ENCODE results near the gene OR5J2.
"Not testable (repeated sequence)": the region's sequence is repeated elsewhere in the genome, so short reads cannot be mapped to it uniquely, and the experiment has no call there.

OR5J2 gene

DNA sequence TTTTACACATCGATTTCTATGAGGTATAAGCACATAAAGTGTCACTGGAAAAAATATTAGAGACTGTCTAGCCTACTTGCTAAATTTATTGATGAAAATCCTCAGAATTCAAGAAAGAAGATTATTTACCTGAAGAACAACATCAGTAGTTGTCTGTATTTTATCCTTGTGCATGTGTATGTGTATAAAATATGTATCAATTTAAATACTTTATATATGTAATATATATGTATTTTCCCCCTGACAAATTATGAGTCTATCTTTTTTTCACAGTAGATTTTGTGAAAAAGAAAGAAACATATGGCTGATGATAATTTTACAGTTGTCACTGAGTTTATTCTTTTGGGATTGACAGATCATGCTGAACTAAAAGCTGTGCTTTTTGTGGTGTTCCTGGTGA is at the start of gene OR5J2:
Gene OR5J2 (plus strand): TSS at position 301 of the 400 bp plus-strand sequence. CDS start 0 bp downstream, at position 301.
- Histone ChIP-seq H3K9me3 (no peaks in the 10 kb centered on the region), H3K27ac (no peak within 1 kb of the TSS), H3K4me1 (ENCODE audit: control insufficient read depth in 1 of 2, insufficient read depth in 1 of 2, low read depth in 1 of 2, low read length in 1 of 2) (no peaks in the 10 kb centered on the region), H3K36me3 (no peaks in the 10 kb centered on the region), H3K27me3 (no peaks in the 10 kb centered on the region), H3K4me3 (ENCODE audit: low read depth in 1 of 2, low read length in 1 of 2) (no peak within 1 kb of the TSS)
- TF ChIP-seq, protein P1, sequence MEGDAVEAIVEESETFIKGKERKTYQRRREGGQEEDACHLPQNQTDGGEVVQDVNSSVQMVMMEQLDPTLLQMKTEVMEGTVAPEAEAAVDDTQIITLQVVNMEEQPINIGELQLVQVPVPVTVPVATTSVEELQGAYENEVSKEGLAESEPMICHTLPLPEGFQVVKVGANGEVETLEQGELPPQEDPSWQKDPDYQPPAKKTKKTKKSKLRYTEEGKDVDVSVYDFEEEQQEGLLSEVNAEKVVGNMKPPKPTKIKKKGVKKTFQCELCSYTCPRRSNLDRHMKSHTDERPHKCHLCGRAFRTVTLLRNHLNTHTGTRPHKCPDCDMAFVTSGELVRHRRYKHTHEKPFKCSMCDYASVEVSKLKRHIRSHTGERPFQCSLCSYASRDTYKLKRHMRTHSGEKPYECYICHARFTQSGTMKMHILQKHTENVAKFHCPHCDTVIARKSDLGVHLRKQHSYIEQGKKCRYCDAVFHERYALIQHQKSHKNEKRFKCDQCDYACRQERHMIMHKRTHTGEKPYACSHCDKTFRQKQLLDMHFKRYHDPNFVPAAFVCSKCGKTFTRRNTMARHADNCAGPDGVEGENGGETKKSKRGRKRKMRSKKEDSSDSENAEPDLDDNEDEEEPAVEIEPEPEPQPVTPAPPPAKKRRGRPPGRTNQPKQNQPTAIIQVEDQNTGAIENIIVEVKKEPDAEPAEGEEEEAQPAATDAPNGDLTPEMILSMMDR (IDR thresholded peaks at IDR 0.05) = no peak

DNA sequence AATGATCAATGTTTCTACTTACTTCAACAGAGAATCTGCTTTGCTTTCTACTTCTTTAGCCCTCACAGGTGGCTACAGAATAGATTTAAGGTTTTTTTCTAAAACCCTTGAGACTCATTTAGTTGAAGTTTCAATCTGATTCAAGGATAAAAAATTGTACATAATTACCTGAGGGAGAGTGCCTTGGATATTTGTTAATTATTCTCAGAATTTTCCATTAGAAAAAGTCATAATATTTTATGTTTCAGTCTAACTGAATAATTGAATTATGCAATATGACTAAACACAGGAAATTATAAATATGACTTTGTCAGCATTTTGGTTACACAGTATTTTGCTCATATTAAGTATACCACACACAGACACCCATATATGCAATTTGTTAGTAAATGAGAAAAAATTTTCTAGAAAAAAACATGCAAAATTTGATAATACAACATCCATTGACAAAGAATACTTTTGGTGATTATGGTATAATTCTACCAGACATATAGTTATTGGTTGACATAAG is 36.2 kb upstream of the OR5J2 start, which contains the start of gene OR8J3:
Gene OR8J3 (minus strand): TSS at position 51 of the 511 bp plus-strand sequence. CDS start 2,483 bp downstream, outside the sequence.
- no peak within 1 kb of the TSS for H3K27ac ChIP-seq
- H3K4me3 ChIP-seq (ENCODE audit: low read depth in 1 of 2, low read length in 1 of 2) = no peak within 1 kb of the TSS
- TF ChIP-seq, protein P1 (IDR thresholded peaks at IDR 0.05) = no peak

DNA sequence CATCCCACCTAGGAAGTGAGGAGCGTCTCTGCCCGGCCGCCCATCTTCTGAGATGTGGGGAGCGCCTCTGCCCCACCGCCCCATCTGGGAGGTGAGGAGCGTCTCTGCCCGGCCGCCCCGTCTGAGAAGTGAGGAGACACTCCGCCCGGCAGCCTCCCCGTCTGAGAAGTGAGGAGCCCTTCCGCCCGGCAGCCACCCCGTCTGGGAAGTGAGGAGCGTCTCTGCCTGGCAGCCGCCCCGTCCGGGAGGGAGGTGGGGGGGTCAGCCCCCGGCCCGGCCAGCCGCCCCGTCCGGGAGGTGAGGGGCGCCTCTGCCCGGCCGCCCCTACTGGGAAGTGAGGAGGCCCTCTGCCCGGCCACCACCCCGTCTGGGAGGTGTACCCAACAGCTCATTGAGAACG is 32.7 kb upstream of the OR5J2 start:
- H3K27me3 ChIP-seq; H3K27ac ChIP-seq; H3K9me3 ChIP-seq; H3K36me3 ChIP-seq; H3K4me1 ChIP-seq (ENCODE audit: control insufficient read depth in 1 of 2, insufficient read depth in 1 of 2, low read depth in 1 of 2, low read length in 1 of 2); H3K4me3 ChIP-seq (ENCODE audit: low read depth in 1 of 2, low read length in 1 of 2): not testable (repeated sequence)

More for the DNA sequence above, 36.2 kb upstream of the OR5J2 start, which contains the start of gene OR8J3:
- Histone ChIP-seq H3K4me1 (ENCODE audit: control insufficient read depth in 1 of 2, insufficient read depth in 1 of 2, low read depth in 1 of 2, low read length in 1 of 2) (no peaks in the 10 kb centered on the region), H3K27me3 (no peaks in the 10 kb centered on the region), H3K9me3 (no peaks in the 10 kb centered on the region), H3K36me3 (no peaks in the 10 kb centered on the region)

DNA sequence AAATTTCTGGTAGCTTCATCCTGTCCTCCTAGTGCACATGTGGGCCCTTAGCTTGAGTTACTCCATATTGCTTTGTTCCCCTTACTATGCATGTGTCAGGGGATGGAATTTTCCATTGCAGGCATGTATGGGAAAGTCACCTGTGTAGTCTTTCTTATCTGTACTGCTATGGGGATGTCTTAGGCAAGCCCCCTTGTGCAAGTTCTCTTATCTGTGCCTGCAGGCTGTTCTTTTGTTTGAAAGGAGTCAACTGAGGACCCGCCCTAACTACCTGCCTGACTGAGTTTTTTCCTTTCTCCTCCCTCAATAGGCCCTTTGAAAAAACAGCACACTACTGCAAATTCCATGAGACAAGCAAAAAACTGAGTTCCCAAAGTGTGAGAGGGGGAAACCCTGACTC is 25.0 kb upstream of the OR5J2 start:
- H3K4me3 ChIP-seq (ENCODE audit: low read depth in 1 of 2, low read length in 1 of 2) = no peak overlapping the region
- H3K4me1 ChIP-seq (ENCODE audit: control insufficient read depth in 1 of 2, insufficient read depth in 1 of 2, low read depth in 1 of 2, low read length in 1 of 2) = no peaks in the 10 kb centered on the region
- H3K27ac ChIP-seq = no peak overlapping the region
- no peaks in the 10 kb centered on the region for H3K36me3 ChIP-seq
- TF ChIP-seq, protein P1 (IDR thresholded peaks at IDR 0.05) = no peak
- H3K27me3 ChIP-seq = no peaks in the 10 kb centered on the region
- H3K9me3 ChIP-seq = no peaks in the 10 kb centered on the region

DNA sequence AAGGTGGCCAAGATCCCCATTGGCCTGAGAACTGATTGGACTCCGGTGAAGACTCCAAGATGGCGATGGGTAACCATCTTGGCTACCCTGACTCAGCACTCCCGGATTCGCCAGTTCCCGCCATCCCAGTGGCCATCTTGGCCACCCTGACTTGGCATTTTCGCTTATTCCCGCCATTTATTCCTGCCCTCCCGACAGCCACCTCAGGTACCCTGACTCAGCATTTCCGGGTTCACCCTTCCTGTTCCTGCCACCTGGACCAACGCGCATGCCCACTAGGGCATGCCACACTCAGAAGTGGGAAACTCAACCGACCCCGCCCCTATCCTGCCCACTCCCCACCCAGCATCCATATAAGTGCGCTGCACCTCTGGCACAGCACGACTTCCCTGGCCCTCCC is 24.1 kb upstream of the OR5J2 start:
- Histone ChIP-seq H3K4me3 (ENCODE audit: low read depth in 1 of 2, low read length in 1 of 2) (no peak overlapping the region), H3K36me3 (no peaks in the 10 kb centered on the region), H3K4me1 (ENCODE audit: control insufficient read depth in 1 of 2, insufficient read depth in 1 of 2, low read depth in 1 of 2, low read length in 1 of 2) (no peaks in the 10 kb centered on the region), H3K9me3 (no peaks in the 10 kb centered on the region), H3K27ac (no peak overlapping the region), H3K27me3 (no peaks in the 10 kb centered on the region)
- TF ChIP-seq, protein P1 (IDR thresholded peaks at IDR 0.05) = no peak

DNA sequence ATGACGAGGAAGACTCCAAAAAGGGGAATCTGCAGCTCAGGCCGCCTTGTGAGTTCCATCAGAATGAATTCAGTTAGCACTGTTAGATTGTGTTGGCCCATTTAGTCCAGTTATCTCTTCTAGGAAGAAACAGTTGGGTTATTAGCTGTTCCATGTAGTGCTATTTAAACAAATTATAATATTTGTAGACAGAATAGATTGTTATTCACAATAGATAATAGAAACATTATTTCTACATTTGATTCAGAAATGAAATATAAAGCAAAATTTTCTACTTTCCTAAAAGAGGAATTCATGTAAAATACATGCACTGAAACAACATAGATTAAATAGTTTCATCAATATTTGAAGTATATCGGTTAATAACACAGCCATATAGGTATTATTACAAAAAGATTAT is 16.2 kb upstream of the OR5J2 start, which contains the start of gene OR8K5:
Gene OR8K5 (minus strand): TSS at position 101 of the 400 bp plus-strand sequence. CDS start 0 bp downstream, at position 101.
- H3K4me1 ChIP-seq (ENCODE audit: control insufficient read depth in 1 of 2, insufficient read depth in 1 of 2, low read depth in 1 of 2, low read length in 1 of 2) = no peaks in the 10 kb centered on the region
- no peak within 1 kb of the TSS for H3K27ac ChIP-seq
- H3K27me3 ChIP-seq = no peaks in the 10 kb centered on the region
- H3K9me3 ChIP-seq = no peaks in the 10 kb centered on the region
- H3K36me3 ChIP-seq = no peaks in the 10 kb centered on the region
- TF ChIP-seq, protein P1 (IDR thresholded peaks at IDR 0.05) = no peak
- no peak within 1 kb of the TSS for H3K4me3 ChIP-seq (ENCODE audit: low read depth in 1 of 2, low read length in 1 of 2)
